Lower lobe of right lung (tissue), 2 donors: Measurements from ENCODE around the gene PSMC6. TPM values are rescaled to one million over a fixed set of nuclear protein-coding genes. Genes with fewer than 3 reads are reported as not detected.
A peak's percentile ranks its signal among the peaks of the same experiment; 100 is the strongest.

Experiments used
- ATAC-seq, 2 donors: fragments of 200-7000 bp; cut with Tn5 transposase; one replicate each; pipeline ENCODE4 v1.9.1; 2020 to 2022; ENCODE audit warnings: mild to moderate bottlenecking in 2 of 2, moderate library complexity in 2 of 2
- DNase-seq: peaks from one replicate; pipeline ENCODE4 v3.0.0-alpha.2; 2020
- H3K27ac ChIP-seq: fragments of 200-600 bp; one replicate; pipeline ENCODE4 v1.8.0; 2022
- H3K27me3 ChIP-seq: fragments of 200-600 bp; one replicate; pipeline ENCODE4 v1.8.0; 2022; ENCODE audit warnings: low read depth
- H3K36me3 ChIP-seq: fragments of 200-600 bp; one replicate; pipeline ENCODE4 v1.8.0; 2022; ENCODE audit warnings: mild to moderate bottlenecking
- H3K4me1 ChIP-seq: fragments of 200-600 bp; one replicate; pipeline ENCODE4 v1.8.0; 2022
- H3K4me3 ChIP-seq: fragments of 200-600 bp; one replicate; pipeline ENCODE4 v1.8.0; 2022; ENCODE audit warnings: mild to moderate bottlenecking
- H3K9me3 ChIP-seq: fragments of 200-600 bp; one replicate; pipeline ENCODE4 v1.8.0; 2022
- CTCF ChIP-seq: fragments of 200-600 bp; IDR thresholded peaks from one replicate; pipeline ENCODE4 v1.8.0; 2022; ENCODE audit warnings: antibody characterized with exemption, mild to moderate bottlenecking
- intact Hi-C: fragments of 100-400 bp; cut with DNase I; formaldehyde crosslinking; loops from one replicate; pipeline ENCODE4 v1.11.0; 2022
- total RNA-seq: library from RNA; stranded (reverse); fragmentation: NEBNext Ultra II Directional; extraction: Animal tissue kit (Norgen Biotek cat#: 25700); gene quantifications from one replicate; pipeline ENCODE4 v1.2.1, GENCODE V29; 2021
- donor health status: DM: no; HTN: yes; CAD: no; lungs with severe emphysema.

The PSMC6 gene
- total RNA-seq, 1 donor from 2014 or later = 68.8 TPM

GRCh38 chr14:52678591-52678990, 28.4 kb upstream of the PSMC6 start:
- H3K4me1 ChIP-seq = no peaks in the 10 kb centered on the region
- no peak for ATAC-seq
- H3K9me3 ChIP-seq = no peaks in the 10 kb centered on the region
- TF ChIP-seq CTCF = peak; percentile 13
- no peak for DNase-seq
- H3K4me3 ChIP-seq = no peak overlapping the region
- no peaks in the 10 kb centered on the region for H3K27me3 ChIP-seq
- H3K27ac ChIP-seq = no peak overlapping the region
- intact Hi-C loops = no loop called here
- H3K36me3 ChIP-seq = peaks cover 64% of the 10 kb centered on the region

GRCh38 chr14:52683985-52684520, 22.9 kb upstream of the PSMC6 start:
- ATAC-seq = no peak
- H3K4me1 ChIP-seq = no peaks in the 10 kb centered on the region
- intact Hi-C loops = no loop called here
- H3K9me3 ChIP-seq = no peaks in the 10 kb centered on the region
- H3K4me3 ChIP-seq = no peak overlapping the region
- H3K27me3 ChIP-seq = no peaks in the 10 kb centered on the region
- DNase-seq = no peak
- no peak for TF ChIP-seq CTCF
- H3K27ac ChIP-seq = no peak overlapping the region
- peaks cover 17% of the 10 kb centered on the region for H3K36me3 ChIP-seq

GRCh38 chr14:52686176-52686575, 20.8 kb upstream of the PSMC6 start:
- no peak for TF ChIP-seq CTCF
- intact Hi-C loops = no loop called here
- peaks cover 9% of the 10 kb centered on the region for H3K36me3 ChIP-seq
- DNase-seq (no peak), ATAC-seq (no peak)
- H3K4me3 ChIP-seq = no peak overlapping the region
- no peak overlapping the region for H3K27ac ChIP-seq
- H3K9me3 ChIP-seq = no peaks in the 10 kb centered on the region
- peaks cover 4% of the 10 kb centered on the region for H3K4me1 ChIP-seq
- no peaks in the 10 kb centered on the region for H3K27me3 ChIP-seq

- no peaks in the 10 kb centered on the region for H3K9me3 ChIP-seq
- peaks cover 39% of the 10 kb centered on the region for H3K4me1 ChIP-seq
- no peak overlapping the region for H3K27ac ChIP-seq
- intact Hi-C loops = no loop called here
- no peak for TF ChIP-seq CTCF
- ATAC-seq = no peak
- H3K36me3 ChIP-seq = no peaks in the 10 kb centered on the region
- DNase-seq = no peak
- H3K4me3 ChIP-seq = no peak overlapping the region
- no peaks in the 10 kb centered on the region for H3K27me3 ChIP-seq
Measured at GRCh38 chr14:52690983-52691760, 15.8 kb upstream of the PSMC6 start.

GRCh38 chr14:52692248-52692962, 14.6 kb upstream of the PSMC6 start:
- no peak overlapping the region for H3K4me3 ChIP-seq
- DNase-seq (no peak), ATAC-seq (no peak)
- no peaks in the 10 kb centered on the region for H3K36me3 ChIP-seq
- no peaks in the 10 kb centered on the region for H3K9me3 ChIP-seq
- peaks cover 40% of the 10 kb centered on the region for H3K4me1 ChIP-seq
- intact Hi-C loops = no loop called here
- H3K27me3 ChIP-seq = no peaks in the 10 kb centered on the region
- H3K27ac ChIP-seq = no peak overlapping the region
- no peak for TF ChIP-seq CTCF
